Esophagus squamous epithelium (tissue), 4 donors: ENCODE measurements around the gene ORM1.

Source experiments
- POLR2A ChIP-seq, 4 donors: fragments of 450-650 bp; IDR thresholded peaks; one replicate each; pipeline ENCODE4 v1.6.1; 2017; ENCODE audit warnings: antibody characterized with exemption in 4 of 4, mild to moderate bottlenecking in 4 of 4, moderate library complexity in 3 of 4
- TF ChIP-seq, protein P1 (sequence below), 6 experiments: fragments of 450-650 bp in 4 of 6; fragments of 200-600 bp in 2 of 6; sonication (generic) in 2 of 6; IDR thresholded peaks; one replicate each; pipeline ENCODE4 v1.5.1; 2016 to 2019; ENCODE audit warnings: antibody characterized with exemption in 6 of 6, mild to moderate bottlenecking in 4 of 6, moderate library complexity in 4 of 6

DNA sequence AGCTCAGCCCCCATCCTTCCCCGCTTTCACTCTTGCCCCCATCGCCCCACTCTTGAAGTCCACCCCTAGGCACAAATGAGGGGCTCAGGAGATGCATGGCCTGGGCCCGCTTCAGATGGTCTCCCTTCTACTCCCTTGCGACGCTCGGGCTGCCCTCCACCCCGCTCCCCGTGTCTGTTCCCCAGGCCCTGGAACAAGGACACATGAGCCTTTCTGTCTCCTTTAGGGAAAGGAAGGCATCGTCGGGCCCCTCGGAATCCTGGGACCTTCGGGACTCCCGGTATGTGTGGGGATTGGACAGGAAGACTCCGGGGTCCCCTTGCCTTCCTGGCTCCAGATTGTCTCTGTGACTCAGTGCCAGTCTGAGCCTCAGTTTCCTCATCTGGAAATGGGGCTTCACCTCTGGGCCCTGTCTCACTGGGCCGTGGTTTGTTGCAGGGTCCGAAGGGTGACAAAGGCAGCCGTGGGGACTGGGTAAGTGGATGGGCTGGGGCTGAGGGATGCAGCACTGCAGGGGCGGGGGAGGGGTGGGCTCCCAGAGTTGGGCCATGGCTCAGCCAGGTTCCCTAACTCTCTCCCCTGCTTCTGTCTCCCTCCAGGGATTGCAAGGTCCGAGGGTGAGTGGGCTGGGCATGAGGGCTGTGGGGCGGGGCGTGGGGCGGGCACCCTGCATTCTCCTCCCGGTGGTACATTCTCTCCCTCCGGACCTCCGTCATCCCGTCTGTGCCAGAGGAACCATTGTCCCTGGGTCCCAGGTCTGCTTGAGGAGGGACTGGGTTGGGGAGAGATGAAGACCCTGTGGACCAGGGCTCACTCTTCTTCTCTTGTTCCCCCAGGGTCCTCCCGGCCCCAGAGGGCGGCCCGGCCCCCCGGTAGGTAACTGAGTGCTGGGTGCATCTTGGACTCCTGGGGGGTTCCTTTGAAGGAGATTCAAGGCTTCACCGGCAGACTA, 21.8 kb upstream of the ORM1 start:
- TF ChIP-seq, protein P1, sequence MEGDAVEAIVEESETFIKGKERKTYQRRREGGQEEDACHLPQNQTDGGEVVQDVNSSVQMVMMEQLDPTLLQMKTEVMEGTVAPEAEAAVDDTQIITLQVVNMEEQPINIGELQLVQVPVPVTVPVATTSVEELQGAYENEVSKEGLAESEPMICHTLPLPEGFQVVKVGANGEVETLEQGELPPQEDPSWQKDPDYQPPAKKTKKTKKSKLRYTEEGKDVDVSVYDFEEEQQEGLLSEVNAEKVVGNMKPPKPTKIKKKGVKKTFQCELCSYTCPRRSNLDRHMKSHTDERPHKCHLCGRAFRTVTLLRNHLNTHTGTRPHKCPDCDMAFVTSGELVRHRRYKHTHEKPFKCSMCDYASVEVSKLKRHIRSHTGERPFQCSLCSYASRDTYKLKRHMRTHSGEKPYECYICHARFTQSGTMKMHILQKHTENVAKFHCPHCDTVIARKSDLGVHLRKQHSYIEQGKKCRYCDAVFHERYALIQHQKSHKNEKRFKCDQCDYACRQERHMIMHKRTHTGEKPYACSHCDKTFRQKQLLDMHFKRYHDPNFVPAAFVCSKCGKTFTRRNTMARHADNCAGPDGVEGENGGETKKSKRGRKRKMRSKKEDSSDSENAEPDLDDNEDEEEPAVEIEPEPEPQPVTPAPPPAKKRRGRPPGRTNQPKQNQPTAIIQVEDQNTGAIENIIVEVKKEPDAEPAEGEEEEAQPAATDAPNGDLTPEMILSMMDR (IDR thresholded peaks at IDR 0.05) = no peak
- TF ChIP-seq POLR2A (IDR thresholded peaks at IDR 0.05) = no peak
